K562 (cell line): ENCODE data around the gene RBM4B. TPM values are rescaled to one million over a fixed set of nuclear protein-coding genes. Genes with fewer than 3 reads are reported as not detected.

Experiments used
- ATAC-seq: fragments of 200-7000 bp; cut with Tn5 transposase; 3 replicates; pipeline ENCODE4 v1.9.1; 2020; ENCODE audit warnings: moderate library complexity
- BruUV-seq: library from RNA; stranded (reverse); fragments of 400-500 nt; replicated peaks from 2 replicates; lab custom pipeline; 2021; lab: Mats Ljungman, UMichigan
- CTCF ChIA-PET: fragments of 300-600 bp; formaldehyde crosslinking; extraction: SDS; loops from one replicate; lab custom pipeline; 2021; ENCODE audit warnings: low intra/inter-chr PET ratio; lab: Yijun Ruan, JAX
- POLR2A ChIA-PET: fragments of 300-600, 350-650 bp; sonication (Branson Sonifier 250); formaldehyde crosslinking; extraction: SDS; loops from one replicate; lab custom pipeline; 2021; ENCODE audit warnings: antibody characterized with exemption, inconsistent platforms; lab: Yijun Ruan, JAX
- DNase-seq, 4 experiments: peaks; one replicate each; pipeline versions ENCODE4 v3.0.0 to v3.0.0-alpha.2; 2011 to 2018; ENCODE audit warnings: low spot score in 3 of 4, mixed read lengths in 3 of 4; ENCODE audit errors: extremely low read depth in 1 of 4
- FAIRE-seq: peaks from 2 replicates; lab custom pipeline; 2011; peaks lifted over from hg19 to GRCh38; lab: Jason Lieb, UNC
- H2AFZ ChIP-seq: 2 replicates; pipeline ENCODE4 v1.6.0; 2011; ENCODE audit warnings: low read depth, low read length, control low read depth, inconsistent platforms
- H3K27ac ChIP-seq: fragments of 200-600 bp; 3 replicates; pipeline ENCODE4 v1.8.0; 2011; ENCODE audit warnings: low read depth, mild to moderate bottlenecking, control low read depth, inconsistent platforms, low read length, moderate library complexity, mixed read lengths; ENCODE audit errors: extremely low read depth
- H3K27me3 ChIP-seq, 2 experiments: fragments of 300-600 bp in 1 of 2; 2 replicates in 1 of 2; 3 replicates in 1 of 2; pipeline versions ENCODE4 v1.6.0 to v1.8.0; 2011; ENCODE audit warnings: inconsistent platforms in 2 of 2, low read length in 2 of 2, mild to moderate bottlenecking in 1 of 2, mixed read lengths in 1 of 2, moderate library complexity in 1 of 2; ENCODE audit not compliant: control insufficient read depth in 2 of 2, insufficient read depth in 2 of 2
- H3K36me3 ChIP-seq: fragments of 300-600 bp; 3 replicates; pipeline ENCODE4 v1.8.0; 2011; ENCODE audit warnings: mild to moderate bottlenecking, low read length, inconsistent platforms; ENCODE audit not compliant: control insufficient read depth, insufficient read depth
- H3K4me1 ChIP-seq, 2 experiments: fragments of 200-600 bp in 1 of 2; replicated peaks in 1 of 2; 2 replicates in 1 of 2; 3 replicates in 1 of 2; pipeline versions ENCODE4 v1.5.1 to v1.8.0; 2011; ENCODE audit warnings: inconsistent platforms in 2 of 2, low read length in 2 of 2, mild to moderate bottlenecking in 1 of 2, mixed read lengths in 1 of 2, moderate library complexity in 1 of 2; ENCODE audit not compliant: control insufficient read depth in 2 of 2, insufficient read depth in 2 of 2
- H3K4me2 ChIP-seq: 2 replicates; pipeline ENCODE4 v1.6.1; 2011; ENCODE audit warnings: low read length, control low read depth, inconsistent platforms, mixed read lengths; ENCODE audit not compliant: insufficient read depth
- H3K4me3 ChIP-seq: fragments of 200-600 bp; sonication (generic), shearing (Covaris generic); 2 replicates; pipeline ENCODE4 v1.5.1; 2016; ENCODE audit warnings: control low read depth, inconsistent platforms
- H3K79me2 ChIP-seq: fragments of 200-600 bp; 3 replicates; pipeline ENCODE4 v1.8.0; 2011; ENCODE audit warnings: low read length, inconsistent platforms; ENCODE audit not compliant: control insufficient read depth, insufficient read depth
- H3K9ac ChIP-seq, 2 experiments: 2 replicates each; pipeline versions ENCODE4 v1.6.0 to v1.6.1; 2011; ENCODE audit warnings: low read depth in 2 of 2, low read length in 2 of 2, control low read depth in 1 of 2, inconsistent platforms in 1 of 2, mild to moderate bottlenecking in 1 of 2, mixed read lengths in 1 of 2; ENCODE audit not compliant: insufficient read depth in 1 of 2
- H3K9me1 ChIP-seq: one replicate; pipeline ENCODE4 v1.6.0; 2011; ENCODE audit warnings: inconsistent platforms, mild to moderate bottlenecking, low read length, moderate library complexity; ENCODE audit not compliant: control insufficient read depth, insufficient read depth
- H3K9me3 ChIP-seq: replicated peaks from 2 replicates; pipeline ENCODE4 v1.5.1; 2011; ENCODE audit warnings: low read depth, low read length, inconsistent platforms; ENCODE audit not compliant: control insufficient read depth, insufficient read depth
- H4K20me1 ChIP-seq: replicated peaks from 2 replicates; pipeline ENCODE4 v1.6.1; 2011; ENCODE audit warnings: low read length, inconsistent platforms, mixed read lengths; ENCODE audit not compliant: control insufficient read depth, insufficient read depth
- ARNT ChIP-seq, 2 experiments: fragments of 450-650 bp; IDR thresholded peaks; 2 replicates each; pipeline ENCODE4 v1.6.1; 2016; ENCODE audit warnings: mild to moderate bottlenecking in 1 of 2
- KLF13 ChIP-seq: fragments of 450-650 bp; IDR thresholded peaks from 2 replicates; pipeline ENCODE4 v1.6.1; 2016; ENCODE audit warnings: missing genetic modification characterization, low read depth, mild to moderate bottlenecking, missing compliant biosample characterization, moderate library complexity, borderline replicate concordance
- PCBP1 ChIP-seq: fragments of 200-400 bp; formaldehyde crosslinking; IDR thresholded peaks from 2 replicates; pipeline ENCODE4 v1.6.1; 2018; ENCODE audit warnings: mild to moderate bottlenecking, low read depth, low read length; ENCODE audit not compliant: poor library complexity, severe bottlenecking
- POLR2G ChIP-seq: fragments of 200-400 bp; formaldehyde crosslinking; IDR thresholded peaks from 2 replicates; pipeline ENCODE4 v1.6.1; 2017; ENCODE audit warnings: low read depth, mild to moderate bottlenecking, antibody characterized with exemption, low read length, moderate library complexity
- PTRF ChIP-seq: fragments of 450-650 bp; IDR thresholded peaks from 2 replicates; pipeline ENCODE4 v1.6.1; 2016; ENCODE audit warnings: mild to moderate bottlenecking, missing genetic modification characterization, missing compliant biosample characterization
- RBFOX2 ChIP-seq: fragments of 200-400 bp; formaldehyde crosslinking; IDR thresholded peaks from 2 replicates; pipeline ENCODE4 v1.6.1; 2017; ENCODE audit warnings: low read depth, mild to moderate bottlenecking, low read length, moderate library complexity
- WGBS: fragments of 100-300 bp; shearing (Covaris generic); methylation state at CpG from one replicate; pipeline ENCODE4 v1.1.6; 2016; ENCODE audit warnings: low coverage, mixed read lengths; ENCODE audit not compliant: insufficient coverage; ENCODE audit errors: missing lambda C conversion rate; 5-methylcytosine and 5-hydroxymethylcytosine counted together
- in situ Hi-C: fragments of 300-500 bp; cut with MboI; formaldehyde crosslinking; loops from 4 replicates; pipeline ENCODE4 v1.15.0; 2018; ENCODE audit warnings: inconsistent platforms, mixed read lengths
- intact Hi-C: fragments of 100-400 bp; cut with micrococcal nuclease; formaldehyde crosslinking; loops from 2 replicates; pipeline ENCODE4 v1.14.2; 2022
- polyA plus RNA-seq, 8 experiments: library from polyadenylated mRNA; depleted of rRNA in 4 of 8; stranded (reverse) in 5 of 8; unstranded in 3 of 8; fragments of >200 nt; fragmentation: Nextera tagmentation in 2 of 8; fragmentation: Illumina TruSeq in 1 of 8; extraction: Ambion mirVana in 2 of 8; extraction: Trizol in 1 of 8; gene quantifications; 2 replicates each; pipeline versions ENCODE4 v1.2.1 to v1.2.3, GENCODE V29; 2011 to 2014; ENCODE audit warnings: inconsistent platforms in 1 of 8, missing spikeins in 1 of 8
- total RNA-seq, 7 experiments: library from RNA; depleted of rRNA in 6 of 7; stranded (reverse); fragments of >200 nt in 6 of 7; fragmentation: Illumina TruSeq in 2 of 7; extraction: Trizol in 2 of 7; gene quantifications; 2 replicates each; pipeline versions ENCODE4 v1.2.1 to v1.2.3, GENCODE V29; 2011 to 2021; ENCODE audit warnings: low replicate concordance in 1 of 7

Gene RBM4B
- total and polyA plus RNA-seq, 9 of the 15 experiments (the other 6 are each of a cell fraction or from before 2014, with no cell fraction given) = 14.6 to 39.9 (median 23.3) TPM

- Histone ChIP-seq H3K4me3 (no peak overlapping the region), H3K9ac (no peak overlapping the region), H4K20me1 (0 out of 2 replicates have a peak, but pooled peaks cover 4% of the 10 kb centered on the region), H3K4me1 (peaks cover 0 to 14% of the 10 kb centered on the region in 2 experiments; a peak in 2 of 5 replicates), H3K4me2 (no peak overlapping the region), H3K9me1 (no peaks in the 10 kb centered on the region), H3K36me3 (peaks cover 83% of the 10 kb centered on the region; the same call in 2 of the 3 replicates), H3K9me3 (no peaks in the 10 kb centered on the region), H2AFZ (no peak overlapping the region), H3K27ac (no peak overlapping the region), H3K27me3 (no peaks in the 10 kb centered on the region), H3K79me2 (no peaks in the 10 kb centered on the region)
- intact Hi-C loops (no loop called here), in situ Hi-C loops (loop anchor here (5.0 kb wide), 2 partner anchors 142 to 292 kb away; no protein-coding TSS in a partner anchor)
- ATAC-seq (no peak), FAIRE-seq (no peak), DNase-seq (no peak)
- 89% methylated on average over 29 of the region's 32 CpGs for WGBS
- ChIA-PET POLR2A (interaction anchor here (1.6 kb wide), 1 partner anchor 12 kb away, joined by 5 read pairs; the partner anchor contains the start of gene RBM4B), CTCF (no interaction called here)
- BruUV-seq = no TSS peak
- TF ChIP-seq PTRF (tag) (no peak), ARNT (IDR thresholded peaks at IDR 0.05) (no peak), RBFOX2 (peak; percentile 45), POLR2G (peak; percentile 55), KLF13 (tag) (no peak), PCBP1 (no peak)
Observed at GRCh38 chr11:66689661-66690590, 12.2 kb upstream of the RBM4B start.
